ENCODE results near the gene BFSP1. TPM values are rescaled to one million over a fixed set of nuclear protein-coding genes. Genes with fewer than 3 reads are reported as not detected.
A peak's percentile ranks its signal among the peaks of the same experiment; 100 is the strongest.

The BFSP1 gene
- 2.9 and 4.7 TPM in 2 replicates for total RNA-seq

DNA sequence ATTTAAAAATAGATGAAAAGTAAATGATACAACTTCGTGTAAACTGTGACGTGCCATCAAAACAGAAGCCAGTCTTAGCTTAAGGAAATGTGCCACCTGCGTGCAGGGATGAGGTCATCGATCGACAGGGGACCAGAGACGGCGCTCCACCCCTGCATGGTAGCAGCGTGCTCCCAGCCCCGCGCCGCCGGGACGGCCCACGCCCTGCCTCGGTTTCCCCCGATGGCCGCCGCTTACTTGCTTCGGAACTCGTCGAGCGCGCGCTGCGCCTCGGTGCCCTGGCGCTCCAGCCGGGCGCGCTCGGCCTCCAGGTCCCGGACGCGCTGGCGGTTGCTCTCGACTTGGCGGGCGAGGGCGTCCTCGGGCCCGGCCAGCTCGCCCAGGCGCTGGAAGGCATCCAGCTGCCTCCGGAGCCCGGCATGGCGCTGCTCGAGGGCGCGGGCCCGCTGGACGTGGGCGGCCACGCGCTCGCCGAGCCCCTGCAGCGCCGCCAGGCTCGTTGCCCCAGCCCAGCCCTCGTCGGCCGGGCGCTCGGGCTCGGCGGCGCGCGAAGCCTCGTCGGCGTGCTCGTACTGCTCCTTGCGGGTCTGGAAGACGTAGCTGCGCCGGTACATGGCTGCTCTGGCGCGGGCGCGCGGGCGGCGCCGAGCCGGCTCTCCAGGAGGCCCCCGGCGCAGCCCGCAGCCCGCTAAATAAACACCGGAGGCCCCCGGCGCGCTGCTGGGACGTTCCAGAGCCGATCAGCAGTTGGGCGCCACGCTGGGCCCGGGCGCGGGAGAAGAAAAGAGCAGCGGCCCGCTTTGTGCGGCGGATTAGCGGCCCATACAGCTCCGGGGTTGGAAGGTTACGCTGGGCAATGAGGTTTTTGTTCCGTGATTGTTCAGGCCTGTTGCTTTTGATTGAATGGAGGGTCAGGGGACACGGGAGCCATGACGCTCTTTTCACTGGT, at the start of gene BFSP1:
Gene BFSP1, minus strand, starts transcription at position 664 of the 949 bp plus-strand sequence. Its CDS starts 50 bp downstream, at position 614.
- peak within 1 kb of the TSS; percentile 54 for H3K4me3 ChIP-seq (ENCODE audit: low read depth, low read length)
- DNase-seq (ENCODE audit: low read depth), result peak; percentile 55
- no peak for TF ChIP-seq CTCF (IDR thresholded peaks at IDR 0.05; ENCODE audit: insufficient read depth, low read depth, low read length)

DNA sequence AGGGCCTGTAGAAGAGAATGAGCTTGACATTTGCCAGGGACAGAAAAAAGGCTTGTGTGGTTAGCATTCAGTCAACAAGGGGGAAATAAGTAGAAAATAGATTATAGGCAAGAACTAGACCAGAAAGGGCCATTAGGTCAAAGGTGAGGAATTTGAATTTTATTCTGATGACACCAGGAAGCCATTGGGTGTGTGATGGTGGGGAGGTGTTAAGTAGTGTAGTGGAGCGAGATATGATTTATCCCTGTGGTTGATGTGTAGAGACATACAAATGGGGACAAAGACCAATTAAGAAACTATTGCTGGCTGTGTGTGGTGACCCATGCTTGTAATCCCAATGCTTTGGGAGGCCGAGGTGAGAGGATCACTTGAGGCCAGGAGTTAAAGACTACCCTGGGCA, 49.7 kb upstream of the BFSP1 start:
- DNase-seq (ENCODE audit: low read depth), result no peak
- no peak for TF ChIP-seq CTCF (IDR thresholded peaks at IDR 0.05; ENCODE audit: insufficient read depth, low read depth, low read length)
- no peak overlapping the region for H3K4me3 ChIP-seq (ENCODE audit: low read depth, low read length)

GRCh38 chr20:17579369-17580039, 48.3 kb upstream of the BFSP1 start:
- no peak for TF ChIP-seq CTCF (IDR thresholded peaks at IDR 0.05; ENCODE audit: insufficient read depth, low read depth, low read length)
- no peak overlapping the region for H3K4me3 ChIP-seq (ENCODE audit: low read depth, low read length)
- no peak for DNase-seq (ENCODE audit: low read depth)

GRCh38 chr20:17576215-17576614, 45.0 kb upstream of the BFSP1 start:
- H3K4me3 ChIP-seq (ENCODE audit: low read depth, low read length), result no peak overlapping the region
- DNase-seq (ENCODE audit: low read depth), result no peak
- TF ChIP-seq CTCF (IDR thresholded peaks at IDR 0.05; ENCODE audit: insufficient read depth, low read depth, low read length), result no peak

- TF ChIP-seq CTCF (IDR thresholded peaks at IDR 0.05; ENCODE audit: insufficient read depth, low read depth, low read length), result no peak
- H3K4me3 ChIP-seq (ENCODE audit: low read depth, low read length), result no peak overlapping the region
- no peak for DNase-seq (ENCODE audit: low read depth)
These were observed 42.3 kb upstream of the BFSP1 start for GRCh38 chr20:17573463-17573862.

GRCh38 chr20:17572034-17572638, 41.0 kb upstream of the BFSP1 start:
- no peak for TF ChIP-seq CTCF (IDR thresholded peaks at IDR 0.05; ENCODE audit: insufficient read depth, low read depth, low read length)

More at GRCh38 chr20:17572034-17572638, 41.0 kb upstream of the BFSP1 start:
- DNase-seq (ENCODE audit: low read depth), result no peak
- H3K4me3 ChIP-seq (ENCODE audit: low read depth, low read length), result peak overlapping the region; percentile 84

Data from fibroblast of villous mesenchyme (primary cell).